A549 (cell line): ENCODE results near the gene ADGRG1. TPM values are rescaled to one million over a fixed set of nuclear protein-coding genes. Genes with fewer than 3 reads are reported as not detected.
"Not testable (repeated sequence)": the region's sequence is repeated elsewhere in the genome, so short reads cannot be mapped to it uniquely, and the experiment has no call there.

Source experiments
- ATAC-seq, 2 experiments: fragments of 200-7000 bp in 1 of 2; fragments of >200 bp in 1 of 2; cut with Nextera tagmentation in 1 of 2; cut with Tn5 transposase in 1 of 2; 3 replicates each; pipeline versions ENCODE4 v1.8.0 to v1.9.1; 2018 to 2020; ENCODE audit warnings: mild to moderate bottlenecking in 1 of 2, moderate library complexity in 1 of 2
- CTCF ChIA-PET: fragments of 300-600 bp; sonication (Branson Sonifier 250); formaldehyde crosslinking; extraction: SDS; loops from one replicate; lab custom pipeline; 2021; ENCODE audit warnings: antibody characterized with exemption, inconsistent platforms; lab: Yijun Ruan, JAX
- POLR2A ChIA-PET: fragments of 350-600 bp; formaldehyde crosslinking; extraction: SDS; loops from one replicate; lab custom pipeline; 2021; ENCODE audit warnings: antibody characterized with exemption, inconsistent platforms; lab: Yijun Ruan, JAX
- DNase-seq, 2 experiments: peaks; one replicate each; pipeline versions ENCODE4 v3.0.0 to v3.0.0-alpha.2; 2011 to 2016; ENCODE audit warnings: low read depth in 1 of 2, low spot score in 1 of 2
- FAIRE-seq: peaks from 2 replicates; lab custom pipeline; 2011; peaks lifted over from hg19 to GRCh38; lab: Jason Lieb, UNC
- H3K27ac ChIP-seq, 2 experiments: fragments of >200 bp; sonication (Bioruptor Twin); formaldehyde crosslinking; 3 replicates each; pipeline ENCODE4 v1.5.1; 2016 to 2017
- H3K4me1 ChIP-seq: fragments of >200 bp; sonication (Bioruptor Twin); formaldehyde crosslinking; 3 replicates; pipeline ENCODE4 v1.6.1; 2016
- H3K4me2 ChIP-seq: fragments of >200 bp; sonication (Bioruptor Twin); formaldehyde crosslinking; 3 replicates; pipeline ENCODE4 v1.6.1; 2016
- H3K4me3 ChIP-seq: fragments of >200 bp; sonication (Bioruptor Twin); formaldehyde crosslinking; 3 replicates; pipeline ENCODE4 v1.5.1; 2016
- H3K9me3 ChIP-seq: fragments of >200 bp; sonication (Bioruptor Twin); formaldehyde crosslinking; 3 replicates; pipeline ENCODE4 v1.6.1; 2016
- BHLHE40 ChIP-seq: IDR thresholded peaks from 2 replicates; pipeline ENCODE4 v1.6.1; 2012; ENCODE audit warnings: low read depth, low read length, inconsistent platforms
- CEBPB ChIP-seq, 2 experiments: fragments of >200 bp in 1 of 2; sonication (Bioruptor Twin) in 1 of 2; formaldehyde crosslinking in 1 of 2; IDR thresholded peaks; 2 replicates each; pipeline ENCODE4 v1.6.1; 2012 to 2016
- CHD4 ChIP-seq: fragments of 200-600 bp; sonication (generic); IDR thresholded peaks from 2 replicates; pipeline ENCODE4 v1.6.1; 2016; ENCODE audit warnings: antibody characterized with exemption, mild to moderate bottlenecking, borderline replicate concordance
- EHMT2 ChIP-seq: fragments of 200-600 bp; sonication (generic); IDR thresholded peaks from 2 replicates; pipeline ENCODE4 v1.6.1; 2016; ENCODE audit warnings: antibody characterized with exemption, low read depth, mild to moderate bottlenecking, moderate library complexity
- ESRRA ChIP-seq: fragments of 150-350 bp; IDR thresholded peaks from 2 replicates; pipeline ENCODE4 v1.6.1; 2014; ENCODE audit warnings: mild to moderate bottlenecking, low read length, borderline replicate concordance
- FOSB ChIP-seq: fragments of 250-450 bp; sonication (Bioruptor Pico); IDR thresholded peaks from 2 replicates; pipeline ENCODE4 v1.5.0; 2020; ENCODE audit warnings: mild to moderate bottlenecking, moderate library complexity
- GATA3 ChIP-seq: IDR thresholded peaks from 2 replicates; pipeline ENCODE4 v1.6.1; 2012; ENCODE audit warnings: borderline replicate concordance
- HEYL ChIP-seq: fragments of 250-450 bp; sonication (Bioruptor Pico); IDR thresholded peaks from 2 replicates; pipeline ENCODE4 v1.8.0; 2021; ENCODE audit warnings: mild to moderate bottlenecking, moderate library complexity
- HOXA7 ChIP-seq: fragments of 250-450 bp; sonication (Bioruptor Pico); IDR thresholded peaks from 2 replicates; pipeline ENCODE4 v1.5.0; 2020; ENCODE audit warnings: mild to moderate bottlenecking, moderate library complexity
- HOXB5 ChIP-seq: fragments of 250-450 bp; sonication (Bioruptor Pico); IDR thresholded peaks from 2 replicates; pipeline ENCODE4 v1.5.0; 2020; ENCODE audit warnings: mild to moderate bottlenecking, moderate library complexity
- KDM1A ChIP-seq: fragments of 200-600 bp; sonication (generic); IDR thresholded peaks from 2 replicates; pipeline ENCODE4 v1.6.1; 2016; ENCODE audit warnings: low read depth, mild to moderate bottlenecking
- KDM5A ChIP-seq: fragments of 200-600 bp; sonication (generic); IDR thresholded peaks from 2 replicates; pipeline ENCODE4 v1.6.1; 2016; ENCODE audit warnings: antibody characterized with exemption, mild to moderate bottlenecking
- MAFK ChIP-seq: fragments of 450-650 bp; IDR thresholded peaks from 2 replicates; pipeline ENCODE4 v1.6.1; 2014; ENCODE audit not compliant: partially characterized antibody
- NR3C1 ChIP-seq: fragments of >200 bp; sonication (Bioruptor Twin); formaldehyde crosslinking; IDR thresholded peaks from 3 replicates; pipeline ENCODE4 v1.6.1; 2017
- PHF8 ChIP-seq: fragments of 200-600 bp; sonication (generic); IDR thresholded peaks from 2 replicates; pipeline ENCODE4 v1.6.1; 2016; ENCODE audit warnings: low read depth, mild to moderate bottlenecking, antibody characterized with exemption, moderate library complexity, borderline replicate concordance
- RAD21 ChIP-seq, 2 experiments: fragments of >200 bp in 1 of 2; sonication (Bioruptor Twin) in 1 of 2; formaldehyde crosslinking in 1 of 2; IDR thresholded peaks in 1 of 2; conservative IDR thresholded peaks in 1 of 2; 2 replicates in 1 of 2; 3 replicates in 1 of 2; pipeline ENCODE4 v1.6.1; 2012 to 2018; ENCODE audit warnings: inconsistent platforms in 1 of 2
- RARB ChIP-seq: fragments of 250-450 bp; sonication (Bioruptor Pico); IDR thresholded peaks from 2 replicates; pipeline ENCODE4 v1.8.0; 2021; ENCODE audit warnings: mild to moderate bottlenecking, moderate library complexity
- RNF2 ChIP-seq: fragments of 200-600 bp; sonication (generic); IDR thresholded peaks from 2 replicates; pipeline ENCODE4 v1.6.1; 2016; ENCODE audit warnings: low read depth, mild to moderate bottlenecking, antibody characterized with exemption, moderate library complexity, borderline replicate concordance
- SMC3 ChIP-seq: fragments of >200 bp; sonication (Bioruptor Twin); formaldehyde crosslinking; IDR thresholded peaks from 3 replicates; pipeline ENCODE4 v1.6.1; 2018; ENCODE audit warnings: inconsistent platforms
- SREBF2 ChIP-seq: fragments of 450-650 bp; IDR thresholded peaks from 2 replicates; pipeline ENCODE4 v1.6.1; 2014; ENCODE audit warnings: mild to moderate bottlenecking, moderate library complexity
- WGBS: methylation state at CpG from one replicate; pipeline ENCODE4 v1.1.6; 2017; ENCODE audit errors: missing lambda C conversion rate; 5-methylcytosine and 5-hydroxymethylcytosine counted together
- polyA plus RNA-seq, 4 experiments: library from polyadenylated mRNA; depleted of rRNA in 3 of 4; stranded (reverse); fragments of >200 nt; fragmentation: RNase III in 1 of 4; extraction: RNeasy Plus Mini Kit Qiagen cat#74134 plus additional on column Dnase treatment in 1 of 4; gene quantifications; 2 replicates in 3 of 4; 3 replicates in 1 of 4; pipeline ENCODE4 v1.2.3, GENCODE V29; 2011 to 2017
- TF ChIP-seq, protein P1 (sequence below): IDR thresholded peaks from 2 replicates; pipeline ENCODE4 v1.6.1; 2012; ENCODE audit warnings: low read depth, borderline replicate concordance
- TF ChIP-seq, protein P2 (sequence below): IDR thresholded peaks from 2 replicates; pipeline ENCODE4 v1.6.1; 2012
- TF ChIP-seq, protein P3 (sequence below): fragments of >200 bp; sonication (Bioruptor Twin); formaldehyde crosslinking; IDR thresholded peaks from 3 replicates; pipeline ENCODE4 v1.5.1; 2016

The ADGRG1 gene
- polyA plus RNA-seq, 2 of the 4 experiments (the other 2 are of a cell fraction): 28.3 to 142 TPM

DNA sequence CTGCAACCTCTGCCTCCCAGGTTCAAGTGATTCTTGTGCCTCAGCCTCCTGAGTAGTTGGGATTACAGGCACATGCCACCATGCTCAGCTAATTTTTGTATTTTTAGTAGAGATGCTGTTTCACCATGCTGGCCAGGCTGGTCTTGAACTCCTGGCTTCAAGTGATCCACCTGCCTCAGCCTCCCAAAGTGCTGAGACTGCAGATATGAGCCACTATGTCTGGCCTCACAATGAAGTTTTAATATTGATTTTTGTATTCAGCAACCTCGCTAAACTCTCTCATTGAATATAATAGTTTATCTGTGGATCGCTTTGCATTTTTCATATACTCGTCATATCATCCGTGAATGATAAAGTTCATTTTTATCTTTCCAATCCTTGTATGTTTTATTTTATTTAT, 32.2 kb upstream of the ADGRG1 start:
- FAIRE-seq, H3K4me3 ChIP-seq, H3K4me2 ChIP-seq, H3K27ac ChIP-seq, ATAC-seq, DNase-seq, POLR2A ChIA-PET, H3K9me3 ChIP-seq: not testable (repeated sequence)
- peak; percentile 61 for TF ChIP-seq MAFK
- 89% methylated on average over 4 of the region's 4 CpGs for WGBS
- CTCF ChIA-PET: interaction anchor here (0.6 to 35.2 kb wide), 3 partner anchors 15 to 56 kb away, joined by 3 to 785 read pairs (median 227); no protein-coding TSS in a partner anchor
- peaks cover 14% of the 10 kb centered on the region for H3K4me1 ChIP-seq

DNA sequence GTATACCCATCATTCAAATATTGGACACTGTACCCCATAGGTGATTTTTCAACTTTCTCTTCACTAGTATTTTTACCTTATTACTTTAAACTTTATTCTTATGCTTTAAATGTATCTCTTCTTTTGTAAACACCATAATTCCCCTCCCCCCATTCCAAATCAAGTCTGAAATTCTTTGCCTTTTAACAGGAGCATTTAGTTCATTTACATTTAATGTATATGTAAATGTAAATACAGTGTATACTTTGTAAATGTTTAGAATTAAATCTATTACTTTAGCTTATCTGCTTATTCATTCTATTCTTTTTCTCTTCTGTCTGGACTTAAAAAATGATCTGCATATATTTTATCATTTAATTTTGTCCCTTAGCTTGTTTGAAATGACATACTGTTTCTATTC, 30.0 kb upstream of the ADGRG1 start:
- Histone ChIP-seq H3K4me2 (no peak overlapping the region), H3K9me3 (no peaks in the 10 kb centered on the region), H3K27ac (no peak overlapping the region), H3K4me1 (peaks cover 21% of the 10 kb centered on the region), H3K4me3 (no peak overlapping the region)
- CTCF ChIA-PET: interaction anchor here (1.6 to 35.2 kb wide), 7 partner anchors 14 to 402 kb away, joined by 4 to 785 read pairs (median 66); partner anchors contain the start of genes ADGRG1 and ZNF319
- TF ChIP-seq PHF8 (no peak), HEYL (CRISPR knock-in tag) (no peak), EHMT2 (no peak), KDM5A (no peak), GATA3 (no peak), SREBF2 (no peak), BHLHE40 (no peak), KDM1A (no peak), RAD21 (conservative IDR thresholded peaks at IDR 0.05 in 1 of 2, IDR thresholded peaks at IDR 0.05 in 1 of 2) (no peak), ESRRA (no peak), RNF2 (no peak), RARB (CRISPR knock-in tag) (no peak), HOXB5 (no peak), HOXA7 (CRISPR knock-in tag) (no peak), CHD4 (no peak), NR3C1 (no peak)
- TF ChIP-seq, protein P1, sequence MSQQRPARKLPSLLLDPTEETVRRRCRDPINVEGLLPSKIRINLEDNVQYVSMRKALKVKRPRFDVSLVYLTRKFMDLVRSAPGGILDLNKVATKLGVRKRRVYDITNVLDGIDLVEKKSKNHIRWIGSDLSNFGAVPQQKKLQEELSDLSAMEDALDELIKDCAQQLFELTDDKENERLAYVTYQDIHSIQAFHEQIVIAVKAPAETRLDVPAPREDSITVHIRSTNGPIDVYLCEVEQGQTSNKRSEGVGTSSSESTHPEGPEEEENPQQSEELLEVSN: no peak
- no peak for FAIRE-seq
- POLR2A ChIA-PET: no interaction called here
- DNase-seq: no peak
- no peak for ATAC-seq

DNA sequence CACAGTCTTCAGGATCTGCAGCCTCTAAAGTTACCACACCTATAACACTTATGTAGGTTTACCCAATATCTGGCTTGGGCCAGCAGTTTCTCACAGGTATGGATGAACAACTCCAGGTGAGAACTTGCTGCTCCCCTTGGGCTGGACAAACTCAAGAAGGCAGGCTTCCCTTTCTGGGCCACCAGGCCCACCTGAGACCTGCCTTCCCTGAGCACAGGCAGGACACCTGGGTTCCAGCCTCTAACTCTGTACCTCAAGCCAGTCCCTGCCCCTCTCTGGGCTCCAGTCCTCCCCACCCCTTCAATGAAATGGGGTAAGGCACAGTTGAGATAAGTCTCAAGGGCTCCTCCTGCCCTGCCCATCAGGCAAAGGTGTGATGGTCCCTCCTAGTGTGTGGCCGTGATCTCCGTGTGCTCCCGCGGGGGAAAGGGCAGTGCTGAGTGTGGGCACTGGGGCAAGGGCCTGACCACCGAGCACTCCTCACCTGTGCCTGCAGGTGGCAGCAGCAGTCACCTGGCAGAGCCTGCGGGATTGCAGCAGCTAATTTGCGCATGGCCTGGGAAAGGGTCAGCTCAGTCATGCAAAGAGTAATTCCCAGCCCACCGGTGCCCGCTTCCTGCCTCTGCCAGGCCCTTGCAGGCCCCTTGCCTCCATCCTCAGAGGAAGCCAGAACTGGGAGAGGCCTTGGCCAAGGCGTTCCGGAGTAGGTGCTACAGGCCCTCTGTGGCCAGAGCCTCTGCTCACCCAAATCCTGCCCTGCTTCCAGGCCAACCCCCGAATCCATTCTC, 28.2 kb upstream of the ADGRG1 start:
- TF ChIP-seq, protein P2, sequence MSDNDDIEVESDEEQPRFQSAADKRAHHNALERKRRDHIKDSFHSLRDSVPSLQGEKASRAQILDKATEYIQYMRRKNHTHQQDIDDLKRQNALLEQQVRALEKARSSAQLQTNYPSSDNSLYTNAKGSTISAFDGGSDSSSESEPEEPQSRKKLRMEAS: peak; percentile 56
- 0 out of 4 replicates have a peak, but pooled peaks of 1 of the 2 experiments have one; percentile 9 for TF ChIP-seq CEBPB (IDR thresholded peaks at IDR 0.05)
- peak; percentile 97 for TF ChIP-seq SMC3
- TF ChIP-seq SREBF2: no peak
- peak; percentile 89 to 90 for TF ChIP-seq RAD21 (conservative IDR thresholded peaks at IDR 0.05 in 1 of 2, IDR thresholded peaks at IDR 0.05 in 1 of 2)
- TF ChIP-seq, protein P3, sequence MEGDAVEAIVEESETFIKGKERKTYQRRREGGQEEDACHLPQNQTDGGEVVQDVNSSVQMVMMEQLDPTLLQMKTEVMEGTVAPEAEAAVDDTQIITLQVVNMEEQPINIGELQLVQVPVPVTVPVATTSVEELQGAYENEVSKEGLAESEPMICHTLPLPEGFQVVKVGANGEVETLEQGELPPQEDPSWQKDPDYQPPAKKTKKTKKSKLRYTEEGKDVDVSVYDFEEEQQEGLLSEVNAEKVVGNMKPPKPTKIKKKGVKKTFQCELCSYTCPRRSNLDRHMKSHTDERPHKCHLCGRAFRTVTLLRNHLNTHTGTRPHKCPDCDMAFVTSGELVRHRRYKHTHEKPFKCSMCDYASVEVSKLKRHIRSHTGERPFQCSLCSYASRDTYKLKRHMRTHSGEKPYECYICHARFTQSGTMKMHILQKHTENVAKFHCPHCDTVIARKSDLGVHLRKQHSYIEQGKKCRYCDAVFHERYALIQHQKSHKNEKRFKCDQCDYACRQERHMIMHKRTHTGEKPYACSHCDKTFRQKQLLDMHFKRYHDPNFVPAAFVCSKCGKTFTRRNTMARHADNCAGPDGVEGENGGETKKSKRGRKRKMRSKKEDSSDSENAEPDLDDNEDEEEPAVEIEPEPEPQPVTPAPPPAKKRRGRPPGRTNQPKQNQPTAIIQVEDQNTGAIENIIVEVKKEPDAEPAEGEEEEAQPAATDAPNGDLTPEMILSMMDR: peak; percentile 82
- TF ChIP-seq FOSB (CRISPR knock-in tag): no peak
- WGBS: 31% methylated on average over 9 of the region's 12 CpGs
- POLR2A ChIA-PET: no interaction called here
- CTCF ChIA-PET: interaction anchor here (0.6 to 35.2 kb wide), 25 partner anchors 10 to 1140 kb away, joined by 3 to 785 read pairs (median 5); partner anchors contain the start of genes ADGRG1, KATNB1 and ZNF319
- peak; percentile 97 to 99 for ATAC-seq
- peaks cover 21% of the 10 kb centered on the region for H3K4me1 ChIP-seq
- H3K4me2 ChIP-seq: peak overlapping the region; percentile 38; the same call in 2 of the 3 replicates
- H3K27ac ChIP-seq: peak overlapping the region; percentile 65 to 79
- H3K4me3 ChIP-seq: no peak overlapping the region
- no peaks in the 10 kb centered on the region for H3K9me3 ChIP-seq
- peak; percentile 68 to 81 for DNase-seq
- no peak for FAIRE-seq
